WTC11 (cell line): ENCODE results near the gene RARB. TPM values are rescaled to one million over a fixed set of nuclear protein-coding genes. Genes with fewer than 3 reads are reported as not detected.
A peak's percentile ranks its signal among the peaks of the same experiment; 100 is the strongest.

Source experiments
- ATAC-seq: fragments of 200-7000 bp; cut with Tn5 transposase; 2 replicates; pipeline ENCODE4 v1.10.0; 2021; ENCODE audit warnings: mild to moderate bottlenecking, moderate library complexity
- CTCF ChIA-PET: fragments of 300-600 bp; sonication (Branson Sonifier 250); formaldehyde crosslinking; loops from one replicate; lab custom pipeline; 2021; ENCODE audit warnings: antibody characterized with exemption; lab: Charles Lee
- POLR2A ChIA-PET: fragments of 350-600 bp; sonication (Branson Sonifier 250); formaldehyde crosslinking; loops from one replicate; lab custom pipeline; 2021; ENCODE audit warnings: antibody characterized with exemption; lab: Charles Lee
- DNase-seq: peaks from one replicate; pipeline ENCODE4 v3.0.0; 2021; ENCODE audit warnings: low spot score
- H3K27ac Mint-ChIP-seq: 2 replicates; pipeline ENCODE4 v1.8.0; 2021; ENCODE audit warnings: mixed read lengths
- H3K27me3 Mint-ChIP-seq: 2 replicates; pipeline ENCODE4 v1.8.0; 2021; ENCODE audit warnings: low read depth, mild to moderate bottlenecking, moderate library complexity, mixed read lengths
- H3K36me3 Mint-ChIP-seq: 2 replicates; pipeline ENCODE4 v1.8.0; 2021; ENCODE audit warnings: mixed read lengths
- H3K4me1 Mint-ChIP-seq: 2 replicates; pipeline ENCODE4 v1.8.0; 2022; ENCODE audit warnings: mixed read lengths
- H3K4me3 Mint-ChIP-seq: 2 replicates; pipeline ENCODE4 v1.8.0; 2021; ENCODE audit warnings: mild to moderate bottlenecking, moderate library complexity, mixed read lengths
- H3K9me3 Mint-ChIP-seq: 2 replicates; pipeline ENCODE4 v1.8.0; 2021; ENCODE audit warnings: mixed read lengths
- E2F5 ChIP-seq: sonication (generic); formaldehyde crosslinking; IDR thresholded peaks from 2 replicates; pipeline ENCODE4 v1.8.1; 2022; ENCODE audit warnings: mild to moderate bottlenecking, moderate library complexity, missing genetic modification reagents
- ESRRA ChIP-seq: sonication (generic); formaldehyde crosslinking; IDR thresholded peaks from 2 replicates; pipeline ENCODE4 v1.8.1; 2022; ENCODE audit warnings: mild to moderate bottlenecking, missing genetic modification reagents, borderline replicate concordance
- ETV6 ChIP-seq: sonication (generic); formaldehyde crosslinking; IDR thresholded peaks from 2 replicates; pipeline ENCODE4 v1.8.1; 2022; ENCODE audit warnings: mild to moderate bottlenecking, missing genetic modification reagents
- FOXP1 ChIP-seq: sonication (generic); formaldehyde crosslinking; IDR thresholded peaks from 2 replicates; pipeline ENCODE4 v1.8.0; 2022; ENCODE audit warnings: missing genetic modification reagents, mild to moderate bottlenecking, moderate library complexity, borderline replicate concordance
- GABPB1 ChIP-seq: sonication (generic); formaldehyde crosslinking; IDR thresholded peaks from 2 replicates; pipeline ENCODE4 v1.8.1; 2023; ENCODE audit warnings: mild to moderate bottlenecking, missing genetic modification reagents
- GRHL2 ChIP-seq: fragments of 250-450 bp; sonication (Bioruptor Pico); IDR thresholded peaks from 2 replicates; pipeline ENCODE4 v1.8.0; 2022; ENCODE audit warnings: mild to moderate bottlenecking, moderate library complexity; ENCODE audit not compliant: insufficient replicate concordance, severe bottlenecking
- IRF1 ChIP-seq: sonication (generic); formaldehyde crosslinking; IDR thresholded peaks from 2 replicates; pipeline ENCODE4 v1.8.0; 2023; ENCODE audit warnings: missing genetic modification reagents
- JUN ChIP-seq: sonication (generic); formaldehyde crosslinking; IDR thresholded peaks from 2 replicates; pipeline ENCODE4 v1.8.0; 2023; ENCODE audit warnings: mild to moderate bottlenecking, missing genetic modification reagents
- MXD4 ChIP-seq: fragments of 250-450 bp; sonication (Bioruptor Pico); IDR thresholded peaks from 2 replicates; pipeline ENCODE4 v1.8.0; 2021; ENCODE audit warnings: mild to moderate bottlenecking, moderate library complexity, borderline replicate concordance
- NR1H2 ChIP-seq: sonication (generic); formaldehyde crosslinking; IDR thresholded peaks from 2 replicates; pipeline ENCODE4 v1.9.0; 2021; ENCODE audit warnings: mild to moderate bottlenecking, moderate library complexity, missing genetic modification reagents
- NR2C2 ChIP-seq: sonication (generic); formaldehyde crosslinking; IDR thresholded peaks from 2 replicates; pipeline ENCODE4 v1.8.0; 2022; ENCODE audit warnings: mild to moderate bottlenecking, missing genetic modification reagents
- NR3C1 ChIP-seq: sonication (generic); formaldehyde crosslinking; conservative IDR thresholded peaks from 2 replicates; pipeline ENCODE4 v1.8.1; 2023; ENCODE audit warnings: low read depth, mild to moderate bottlenecking, missing genetic modification reagents
- RELA ChIP-seq: sonication (generic); formaldehyde crosslinking; IDR thresholded peaks from 2 replicates; pipeline ENCODE4 v1.8.1; 2022; ENCODE audit warnings: missing genetic modification reagents, mild to moderate bottlenecking, borderline replicate concordance
- TEAD1 ChIP-seq: sonication (generic); formaldehyde crosslinking; IDR thresholded peaks from 2 replicates; pipeline ENCODE4 v1.8.0; 2022; ENCODE audit warnings: mild to moderate bottlenecking, missing genetic modification reagents
- USF2 ChIP-seq: sonication (generic); formaldehyde crosslinking; IDR thresholded peaks from 2 replicates; pipeline ENCODE4 v1.8.1; 2023; ENCODE audit warnings: mild to moderate bottlenecking, missing genetic modification reagents, moderate library complexity
- ZNF121 ChIP-seq: sonication (generic); formaldehyde crosslinking; IDR thresholded peaks from 2 replicates; pipeline ENCODE4 v1.8.0; 2023; ENCODE audit warnings: missing genetic modification reagents
- ZNF396 ChIP-seq: fragments of 250-450 bp; sonication (Bioruptor Pico); IDR thresholded peaks from 2 replicates; pipeline ENCODE4 v1.8.0; 2021; ENCODE audit warnings: mild to moderate bottlenecking, moderate library complexity, borderline replicate concordance
- ZNF423 ChIP-seq: fragments of 250-450 bp; sonication (Bioruptor Pico); IDR thresholded peaks from 2 replicates; pipeline ENCODE4 v2.1.2; 2022; ENCODE audit warnings: mild to moderate bottlenecking, moderate library complexity
- ZNF671 ChIP-seq: fragments of 250-450 bp; sonication (Bioruptor Pico); IDR thresholded peaks from 2 replicates; pipeline ENCODE4 v1.8.0; 2021; ENCODE audit warnings: mild to moderate bottlenecking
- ZSCAN18 ChIP-seq: fragments of 250-450 bp; sonication (Bioruptor Pico); IDR thresholded peaks from 2 replicates; pipeline ENCODE4 v2.1.2; 2022; ENCODE audit warnings: mild to moderate bottlenecking, moderate library complexity
- total RNA-seq: library from RNA; stranded (reverse); gene quantifications from 3 replicates; pipeline ENCODE4 v1.2.3, GENCODE V29; 2021
- TF ChIP-seq, protein P1 (sequence below): fragments of 200-600 bp; IDR thresholded peaks from 2 replicates; pipeline ENCODE4 v1.8.0; 2022; ENCODE audit warnings: antibody characterized with exemption
- TF ChIP-seq, protein P2 (sequence below): sonication (generic); formaldehyde crosslinking; IDR thresholded peaks from 2 replicates; pipeline ENCODE4 v1.8.0; 2023; ENCODE audit warnings: mild to moderate bottlenecking, missing genetic modification reagents

RARB gene
- total RNA-seq, 1 experiment from 2014 or later: not detected

GRCh38 chr3:25571285-25571684 is 143.2 kb downstream of the RARB start:
- no peaks in the 10 kb centered on the region for H3K9me3 Mint-ChIP-seq
- no peaks in the 10 kb centered on the region for H3K36me3 Mint-ChIP-seq
- ATAC-seq (no peak), DNase-seq (no peak)
- CTCF ChIA-PET: interaction anchor here (1.0 kb wide), 1 partner anchor 38 kb away, joined by 3 read pairs; no protein-coding TSS in a partner anchor
- H3K4me3 Mint-ChIP-seq: no peak overlapping the region
- TF ChIP-seq IRF1 (CRISPR knock-in tag): no peak
- TF ChIP-seq, protein P1, sequence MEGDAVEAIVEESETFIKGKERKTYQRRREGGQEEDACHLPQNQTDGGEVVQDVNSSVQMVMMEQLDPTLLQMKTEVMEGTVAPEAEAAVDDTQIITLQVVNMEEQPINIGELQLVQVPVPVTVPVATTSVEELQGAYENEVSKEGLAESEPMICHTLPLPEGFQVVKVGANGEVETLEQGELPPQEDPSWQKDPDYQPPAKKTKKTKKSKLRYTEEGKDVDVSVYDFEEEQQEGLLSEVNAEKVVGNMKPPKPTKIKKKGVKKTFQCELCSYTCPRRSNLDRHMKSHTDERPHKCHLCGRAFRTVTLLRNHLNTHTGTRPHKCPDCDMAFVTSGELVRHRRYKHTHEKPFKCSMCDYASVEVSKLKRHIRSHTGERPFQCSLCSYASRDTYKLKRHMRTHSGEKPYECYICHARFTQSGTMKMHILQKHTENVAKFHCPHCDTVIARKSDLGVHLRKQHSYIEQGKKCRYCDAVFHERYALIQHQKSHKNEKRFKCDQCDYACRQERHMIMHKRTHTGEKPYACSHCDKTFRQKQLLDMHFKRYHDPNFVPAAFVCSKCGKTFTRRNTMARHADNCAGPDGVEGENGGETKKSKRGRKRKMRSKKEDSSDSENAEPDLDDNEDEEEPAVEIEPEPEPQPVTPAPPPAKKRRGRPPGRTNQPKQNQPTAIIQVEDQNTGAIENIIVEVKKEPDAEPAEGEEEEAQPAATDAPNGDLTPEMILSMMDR: no peak
- TF ChIP-seq ZNF423: no peak
- H3K4me1 Mint-ChIP-seq: peaks cover 9% of the 10 kb centered on the region
- H3K27ac Mint-ChIP-seq: no peak overlapping the region
- POLR2A ChIA-PET: no interaction called here
- H3K27me3 Mint-ChIP-seq: no peaks in the 10 kb centered on the region

DNA sequence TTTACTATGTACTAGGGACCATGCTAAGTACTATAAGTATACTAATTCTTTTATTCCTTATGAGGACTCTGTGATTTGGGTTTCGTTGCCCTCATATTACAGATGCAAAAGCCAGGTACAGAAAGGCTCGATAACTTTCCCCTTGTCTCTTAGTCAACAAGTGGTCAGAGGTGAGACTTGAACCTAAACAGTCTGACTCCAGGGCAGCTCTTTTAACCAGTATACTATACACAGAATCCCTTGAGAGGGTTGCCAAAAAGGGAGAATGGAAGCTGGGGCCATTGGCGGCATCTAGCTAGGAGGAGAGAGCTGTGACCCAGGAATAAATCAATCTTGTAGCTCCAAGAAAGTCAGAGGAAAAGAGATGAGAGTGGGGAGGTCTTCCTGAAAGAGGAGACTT is 144.3 kb downstream of the RARB start:
- CTCF ChIA-PET: interaction anchor here (1.0 to 1.9 kb wide), 3 partner anchors 21 to 539 kb away, joined by 3 to 7 read pairs (median 4); no protein-coding TSS in a partner anchor
- DNase-seq: no peak
- H3K4me3 Mint-ChIP-seq: no peak overlapping the region
- ATAC-seq: peak; percentile 27
- H3K36me3 Mint-ChIP-seq: no peaks in the 10 kb centered on the region
- TF ChIP-seq NR3C1 (CRISPR knock-in tag) (no peak), GABPB1 (CRISPR knock-in tag) (no peak), JUN (CRISPR knock-in tag) (no peak), RELA (no peak), ZSCAN18 (CRISPR knock-in tag) (no peak), ETV6 (CRISPR knock-in tag) (no peak), TEAD1 (CRISPR knock-in tag) (no peak), ZNF671 (CRISPR knock-in tag) (no peak), MXD4 (CRISPR knock-in tag) (no peak), FOXP1 (CRISPR knock-in tag) (no peak), ESRRA (CRISPR knock-in tag) (no peak), ZNF396 (CRISPR knock-in tag) (no peak)
- TF ChIP-seq, protein P2, sequence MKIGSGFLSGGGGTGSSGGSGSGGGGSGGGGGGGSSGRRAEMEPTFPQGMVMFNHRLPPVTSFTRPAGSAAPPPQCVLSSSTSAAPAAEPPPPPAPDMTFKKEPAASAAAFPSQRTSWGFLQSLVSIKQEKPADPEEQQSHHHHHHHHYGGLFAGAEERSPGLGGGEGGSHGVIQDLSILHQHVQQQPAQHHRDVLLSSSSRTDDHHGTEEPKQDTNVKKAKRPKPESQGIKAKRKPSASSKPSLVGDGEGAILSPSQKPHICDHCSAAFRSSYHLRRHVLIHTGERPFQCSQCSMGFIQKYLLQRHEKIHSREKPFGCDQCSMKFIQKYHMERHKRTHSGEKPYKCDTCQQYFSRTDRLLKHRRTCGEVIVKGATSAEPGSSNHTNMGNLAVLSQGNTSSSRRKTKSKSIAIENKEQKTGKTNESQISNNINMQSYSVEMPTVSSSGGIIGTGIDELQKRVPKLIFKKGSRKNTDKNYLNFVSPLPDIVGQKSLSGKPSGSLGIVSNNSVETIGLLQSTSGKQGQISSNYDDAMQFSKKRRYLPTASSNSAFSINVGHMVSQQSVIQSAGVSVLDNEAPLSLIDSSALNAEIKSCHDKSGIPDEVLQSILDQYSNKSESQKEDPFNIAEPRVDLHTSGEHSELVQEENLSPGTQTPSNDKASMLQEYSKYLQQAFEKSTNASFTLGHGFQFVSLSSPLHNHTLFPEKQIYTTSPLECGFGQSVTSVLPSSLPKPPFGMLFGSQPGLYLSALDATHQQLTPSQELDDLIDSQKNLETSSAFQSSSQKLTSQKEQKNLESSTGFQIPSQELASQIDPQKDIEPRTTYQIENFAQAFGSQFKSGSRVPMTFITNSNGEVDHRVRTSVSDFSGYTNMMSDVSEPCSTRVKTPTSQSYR (CRISPR knock-in tag): no peak
- TF ChIP-seq, all 79 proteins: peak for 0
- 0 out of 2 replicates have a peak, but pooled peaks cover 4% of the 10 kb centered on the region for H3K9me3 Mint-ChIP-seq
- POLR2A ChIA-PET: no interaction called here
- H3K27me3 Mint-ChIP-seq: no peaks in the 10 kb centered on the region
- H3K4me1 Mint-ChIP-seq: peaks cover 9% of the 10 kb centered on the region
- H3K27ac Mint-ChIP-seq: no peak overlapping the region

GRCh38 chr3:25572919-25573385 is 144.9 kb downstream of the RARB start:
- Mint-ChIP-seq H3K36me3 (no peaks in the 10 kb centered on the region), H3K27ac (peak overlapping the region; percentile 41; the same call in 1 of the 2 replicates), H3K27me3 (no peaks in the 10 kb centered on the region), H3K4me3 (no peak overlapping the region), H3K4me1 (peaks cover 9% of the 10 kb centered on the region), H3K9me3 (0 out of 2 replicates have a peak, but pooled peaks cover 4% of the 10 kb centered on the region)
- CTCF ChIA-PET: interaction anchor here (1.0 to 1.9 kb wide), 3 partner anchors 21 to 539 kb away, joined by 3 to 7 read pairs (median 4); no protein-coding TSS in a partner anchor
- ATAC-seq (no peak), DNase-seq (no peak)
- POLR2A ChIA-PET: no interaction called here
- TF ChIP-seq GRHL2: no peak
- no peak for TF ChIP-seq E2F5
- TF ChIP-seq NR2C2 (CRISPR knock-in tag): no peak
- TF ChIP-seq ZNF121 (CRISPR knock-in tag): no peak
- no peak for TF ChIP-seq NR1H2
- no peak for TF ChIP-seq USF2 (CRISPR knock-in tag)
